ENCODE measurements around the gene KLK15.

KLK15 gene

GRCh38 chr19:50832666-50833065, 708 bp downstream of the KLK15 start:
- H3K27ac ChIP-seq (ENCODE audit: low read depth, low read length, poor library complexity, severe bottlenecking) = no peak overlapping the region
- no peak overlapping the region for H3K9ac ChIP-seq (ENCODE audit: low read length)
- no peaks in the 10 kb centered on the region for H3K9me2 ChIP-seq (ENCODE audit: low read depth, low read length)
- H3K4me1 ChIP-seq (ENCODE audit: insufficient read depth, low read length, severe bottlenecking) = peaks cover 10% of the 10 kb centered on the region
- no peaks in the 10 kb centered on the region for H3K9me3 ChIP-seq (ENCODE audit: low read length)
- no peaks in the 10 kb centered on the region for H4K20me1 ChIP-seq (ENCODE audit: insufficient read depth, low read length)
- H3K36me3 ChIP-seq (ENCODE audit: insufficient read depth, low read length) = no peaks in the 10 kb centered on the region
- no peak overlapping the region for H3K4me2 ChIP-seq (ENCODE audit: low read length)
- no peak overlapping the region for H3K4me3 ChIP-seq (ENCODE audit: low read depth, low read length, poor library complexity, severe bottlenecking)
- H3K79me2 ChIP-seq (ENCODE audit: insufficient read depth, low read length) = no peaks in the 10 kb centered on the region
- H3K27me3 ChIP-seq (ENCODE audit: insufficient read depth, low read length) = peaks cover 4% of the 10 kb centered on the region; the same call in 1 of the 2 replicates
- no peak for TF ChIP-seq CTCF (IDR thresholded peaks at IDR 0.05; ENCODE audit: low read length)
- no peak for TF ChIP-seq EZH2 (IDR thresholded peaks at IDR 0.05; ENCODE audit: borderline replicate concordance, low read length)
- no peak overlapping the region for H2AFZ ChIP-seq (ENCODE audit: low read length)
- no peaks in the 10 kb centered on the region for H3F3A ChIP-seq (ENCODE audit: insufficient read depth, low read length)

GRCh38 chr19:50831026-50831396, 2.4 kb downstream of the KLK15 start:
- no peak overlapping the region for H3K9ac ChIP-seq (ENCODE audit: low read length)
- H4K20me1 ChIP-seq (ENCODE audit: insufficient read depth, low read length) = no peaks in the 10 kb centered on the region

GRCh38 chr19:50830266-50831025, 2.9 kb downstream of the KLK15 start:
- H3K79me2 ChIP-seq (ENCODE audit: insufficient read depth, low read length) = no peaks in the 10 kb centered on the region
- H3K9ac ChIP-seq (ENCODE audit: low read length) = no peak overlapping the region
- no peaks in the 10 kb centered on the region for H4K20me1 ChIP-seq (ENCODE audit: insufficient read depth, low read length)
- peaks cover 4% of the 10 kb centered on the region; the same call in 1 of the 2 replicates for H3K27me3 ChIP-seq (ENCODE audit: insufficient read depth, low read length)
- no peak overlapping the region for H3K4me2 ChIP-seq (ENCODE audit: low read length)
- no peaks in the 10 kb centered on the region for H3K9me2 ChIP-seq (ENCODE audit: low read depth, low read length)
- no peak overlapping the region for H2AFZ ChIP-seq (ENCODE audit: low read length)
- no peak overlapping the region for H3K4me3 ChIP-seq (ENCODE audit: low read depth, low read length, poor library complexity, severe bottlenecking)
- H3K27ac ChIP-seq (ENCODE audit: low read depth, low read length, poor library complexity, severe bottlenecking) = no peak overlapping the region
- H3K9me3 ChIP-seq (ENCODE audit: low read length) = no peaks in the 10 kb centered on the region
- H3K36me3 ChIP-seq (ENCODE audit: insufficient read depth, low read length) = no peaks in the 10 kb centered on the region
- H3F3A ChIP-seq (ENCODE audit: insufficient read depth, low read length) = no peaks in the 10 kb centered on the region
- TF ChIP-seq CTCF (IDR thresholded peaks at IDR 0.05; ENCODE audit: low read length) (no peak), EZH2 (IDR thresholded peaks at IDR 0.05; ENCODE audit: borderline replicate concordance, low read length) (no peak)
- peaks cover 3% of the 10 kb centered on the region for H3K4me1 ChIP-seq (ENCODE audit: insufficient read depth, low read length, severe bottlenecking)

More at GRCh38 chr19:50831026-50831396, 2.4 kb downstream of the KLK15 start:
- Histone ChIP-seq H3K9me3 (ENCODE audit: low read length) (no peaks in the 10 kb centered on the region), H3K79me2 (ENCODE audit: insufficient read depth, low read length) (no peaks in the 10 kb centered on the region), H3K27ac (ENCODE audit: low read depth, low read length, poor library complexity, severe bottlenecking) (no peak overlapping the region), H3K27me3 (ENCODE audit: insufficient read depth, low read length) (peaks cover 4% of the 10 kb centered on the region; the same call in 1 of the 2 replicates), H3K36me3 (ENCODE audit: insufficient read depth, low read length) (no peaks in the 10 kb centered on the region), H3K4me2 (ENCODE audit: low read length) (no peak overlapping the region), H3K4me1 (ENCODE audit: insufficient read depth, low read length, severe bottlenecking) (peaks cover 7% of the 10 kb centered on the region), H3K4me3 (ENCODE audit: low read depth, low read length, poor library complexity, severe bottlenecking) (no peak overlapping the region), H3K9me2 (ENCODE audit: low read depth, low read length) (no peaks in the 10 kb centered on the region), H2AFZ (ENCODE audit: low read length) (no peak overlapping the region), H3F3A (ENCODE audit: insufficient read depth, low read length) (no peaks in the 10 kb centered on the region)
- no peak for TF ChIP-seq EZH2 (IDR thresholded peaks at IDR 0.05; ENCODE audit: borderline replicate concordance, low read length)
- TF ChIP-seq CTCF (IDR thresholded peaks at IDR 0.05; ENCODE audit: low read length) = no peak
